Stimulated activated naive CD4-positive, alpha-beta T cell treated with Interleukin-2 at 50 U/mL for 16 hours (primary cell): Measurements from ENCODE around the gene ADAM17.
"Not testable (repeated sequence)": the region's sequence is repeated elsewhere in the genome, so short reads cannot be mapped to it uniquely, and the experiment has no call there.

Source experiments
- DNase-seq: peaks from one replicate; lab custom pipeline; 2025; lab: John Stamatoyannopoulos, UW

The ADAM17 gene

DNA sequence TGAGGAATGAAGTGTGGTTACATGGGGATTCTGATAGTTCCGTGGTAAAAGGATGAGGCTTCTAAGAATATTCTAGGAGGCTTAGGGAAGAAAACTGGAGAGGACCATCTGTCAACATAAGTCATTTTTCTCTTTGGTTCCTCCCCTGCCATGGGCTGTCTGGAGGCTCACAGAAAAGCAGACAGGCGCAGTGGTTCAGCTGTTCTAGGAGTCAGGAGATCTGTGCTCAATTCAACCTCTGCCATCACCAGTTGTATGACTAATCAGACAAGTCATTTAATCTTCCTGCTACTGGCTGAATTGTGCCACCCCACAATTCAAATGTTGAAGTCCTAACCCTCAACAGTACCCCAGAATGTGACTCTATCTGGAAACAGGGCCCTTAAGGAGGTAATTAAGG, 36.4 kb downstream of the ADAM17 start:
- DNase-seq, result no peak

DNA sequence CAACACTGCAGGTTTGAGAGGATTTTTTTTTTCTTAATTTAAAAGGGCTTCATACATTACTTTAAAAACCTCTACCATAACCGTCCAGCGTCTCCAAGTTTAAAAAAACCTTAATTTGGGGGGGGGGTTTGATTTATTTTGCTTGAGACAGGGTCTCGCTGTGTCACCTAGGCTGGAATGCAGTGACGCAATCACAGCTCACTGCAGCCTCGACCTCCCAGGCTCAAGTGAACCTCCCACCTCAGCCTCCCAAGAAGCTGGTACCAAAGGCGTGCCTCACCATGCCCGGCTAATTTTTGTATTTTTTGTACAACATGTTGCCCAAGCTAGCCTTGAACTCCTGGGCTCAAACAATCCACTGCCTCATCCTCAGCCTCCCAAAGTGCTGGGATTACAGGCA, 36.9 kb downstream of the ADAM17 start:
- no peak for DNase-seq

DNA sequence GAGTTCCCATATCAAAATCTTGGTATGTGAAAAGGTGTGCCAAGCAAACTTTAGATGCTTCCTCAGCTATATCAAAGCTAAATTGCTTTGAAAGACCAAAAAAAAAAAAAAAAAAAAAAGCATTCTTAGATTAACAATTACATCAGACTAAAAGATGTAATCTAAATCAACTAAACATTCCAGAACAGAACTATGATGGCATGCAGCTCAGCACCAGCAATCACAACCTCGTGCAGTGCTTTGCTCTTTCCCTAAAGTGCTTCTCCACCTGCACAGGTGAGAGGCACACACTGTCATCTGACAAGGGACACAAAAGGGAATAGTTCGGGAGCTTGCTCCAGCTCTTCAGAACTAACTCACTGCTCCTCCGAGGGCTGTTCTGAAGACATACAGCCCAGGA, 37.5 kb downstream of the ADAM17 start:
- DNase-seq, result no peak

DNA sequence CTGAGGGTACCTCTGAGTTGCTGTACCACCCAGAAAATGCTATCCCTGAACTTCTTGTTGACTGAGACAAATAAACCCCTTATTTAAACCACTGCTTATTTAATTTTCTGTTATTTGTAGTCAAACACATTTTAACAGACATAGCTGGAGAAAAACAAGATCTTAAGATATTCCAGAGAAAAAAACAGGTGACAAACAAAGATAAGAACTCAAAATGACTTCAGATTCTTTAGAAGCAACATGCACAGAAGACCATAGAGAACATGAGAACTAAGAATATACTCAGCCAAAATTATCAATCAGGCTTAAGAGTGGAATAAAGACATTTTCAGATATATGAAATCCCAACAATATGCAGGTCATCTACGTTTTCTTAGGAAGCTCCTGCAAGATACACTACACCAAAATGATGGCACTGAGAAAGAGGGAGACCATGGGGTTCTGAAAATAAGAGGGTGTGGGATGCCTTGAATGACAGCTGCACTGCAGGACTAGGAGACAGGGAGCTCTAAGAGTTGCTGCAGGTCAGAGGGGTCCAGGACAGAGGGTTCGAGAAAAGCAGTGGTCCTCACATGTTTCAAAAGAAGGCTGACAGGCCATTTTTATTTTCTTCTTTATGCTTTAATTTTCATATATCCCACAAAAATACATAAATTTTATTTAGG, 38.4 kb downstream of the ADAM17 start:
- no peak for DNase-seq

DNA sequence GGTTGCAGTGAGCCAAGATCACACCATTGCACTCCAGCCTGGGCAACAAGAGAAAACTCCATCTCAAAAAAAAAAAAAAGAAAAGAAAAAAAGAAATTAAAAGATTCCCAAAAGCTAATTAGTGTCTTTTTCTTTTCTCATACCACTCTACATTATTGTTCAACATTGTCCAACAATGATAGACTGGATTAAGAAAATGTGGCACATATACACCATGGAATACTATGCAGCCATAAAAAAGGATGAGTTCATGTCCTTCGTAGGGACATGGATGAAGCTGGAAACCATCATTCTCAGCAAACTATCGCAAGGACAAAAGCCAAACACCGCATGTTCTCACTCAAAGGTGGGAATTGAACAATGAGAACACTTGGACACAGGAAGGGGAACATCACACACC, 41.7 kb downstream of the ADAM17 start:
- DNase-seq, result not testable (repeated sequence)

DNA sequence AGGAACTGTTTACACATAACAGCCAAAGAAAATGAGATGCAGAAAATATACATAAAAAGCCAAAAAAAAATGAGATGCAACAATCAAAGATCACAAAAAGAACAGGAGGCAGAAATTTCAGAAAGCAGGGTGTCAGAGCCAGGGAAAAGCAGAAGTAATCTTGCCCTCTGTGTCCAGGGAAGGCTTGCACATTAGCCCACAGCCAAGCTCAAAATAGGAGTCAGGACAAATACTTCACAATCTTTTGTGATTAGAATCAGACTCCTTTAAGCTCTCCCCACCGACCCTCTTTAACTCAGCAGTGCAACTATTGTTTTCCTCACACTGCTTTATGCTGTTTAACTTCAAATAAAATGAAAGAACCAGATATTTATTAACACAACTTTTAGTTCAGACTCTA, 46.7 kb downstream of the ADAM17 start:
- DNase-seq, result no peak

DNA sequence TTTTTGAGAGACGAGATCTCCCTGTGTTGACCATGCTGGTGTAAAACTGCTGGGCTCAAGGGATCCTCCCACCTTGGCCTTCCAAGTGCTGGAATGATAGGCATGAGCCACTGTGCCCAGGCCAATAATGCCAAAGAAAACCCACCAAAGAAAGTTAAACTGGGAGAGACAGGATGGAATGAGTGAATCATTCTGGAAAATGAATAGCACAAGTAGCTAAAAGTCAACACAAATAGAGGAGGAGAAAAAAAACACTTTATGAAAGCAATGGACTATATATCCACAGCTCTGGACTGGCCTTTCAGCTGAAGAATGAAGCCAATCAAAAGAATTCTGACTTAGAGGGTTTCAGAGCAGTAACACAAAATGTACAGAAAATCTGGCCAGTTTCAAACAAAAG, 57.4 kb downstream of the ADAM17 start:
- no peak for DNase-seq

DNA sequence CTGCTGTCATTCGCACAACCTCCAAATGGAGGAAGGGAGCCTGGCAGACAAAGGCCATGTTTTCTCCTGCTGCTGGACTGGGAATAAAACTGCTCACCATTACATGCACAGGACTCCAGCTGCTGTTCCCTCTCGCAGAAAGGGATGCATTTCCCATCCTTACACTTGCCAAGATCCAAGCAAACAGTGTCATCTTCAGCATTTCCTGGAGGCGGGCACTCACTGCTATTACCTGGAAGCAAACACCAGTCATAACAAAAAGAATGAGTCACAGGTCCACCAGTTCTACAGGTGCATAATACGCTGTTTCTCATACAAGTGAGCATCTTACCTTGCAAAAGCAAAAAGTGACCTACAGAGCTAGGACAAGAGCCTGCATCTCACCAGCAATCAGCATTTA, 58.6 kb downstream of the ADAM17 start:
- DNase-seq, result no peak

DNA sequence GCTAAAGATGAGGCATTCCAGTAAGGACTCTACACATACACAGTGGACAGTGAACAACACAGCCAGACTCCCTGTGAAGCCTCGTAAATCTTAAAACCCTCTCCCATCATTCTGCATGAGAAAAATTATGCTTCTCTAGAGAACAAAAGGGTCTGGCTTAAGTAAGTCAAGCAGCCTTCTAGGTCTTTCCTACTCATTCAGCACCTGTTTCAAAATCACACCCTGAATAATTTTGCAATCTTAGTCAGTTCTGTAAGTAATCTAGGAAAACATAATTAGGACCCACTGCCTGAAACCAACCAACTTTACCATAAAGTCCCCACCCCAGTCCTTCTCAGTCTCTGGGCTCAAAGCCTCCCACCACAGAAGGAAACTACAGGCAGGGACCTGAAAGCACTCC, 61.5 kb downstream of the ADAM17 start:
- no peak for DNase-seq

DNA sequence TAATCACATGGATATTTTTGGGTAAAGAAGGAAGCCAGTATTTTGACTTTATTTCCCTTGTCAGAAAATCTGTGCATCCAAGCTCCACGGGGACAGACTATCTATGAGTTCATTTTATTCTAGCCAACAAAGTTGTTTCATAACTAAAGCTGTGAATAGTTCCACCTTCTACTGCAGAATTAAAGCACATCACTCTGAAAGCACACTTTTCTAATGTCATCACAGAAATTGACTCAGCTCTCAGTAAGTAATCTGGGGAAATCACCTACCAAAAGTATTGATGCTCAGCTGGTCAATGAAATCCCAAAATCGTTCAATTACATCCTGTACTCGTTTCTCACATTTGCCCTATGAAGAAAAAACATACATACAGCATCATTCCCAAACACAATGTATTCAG, 62.2 kb downstream of the ADAM17 start:
- no peak for DNase-seq

DNA sequence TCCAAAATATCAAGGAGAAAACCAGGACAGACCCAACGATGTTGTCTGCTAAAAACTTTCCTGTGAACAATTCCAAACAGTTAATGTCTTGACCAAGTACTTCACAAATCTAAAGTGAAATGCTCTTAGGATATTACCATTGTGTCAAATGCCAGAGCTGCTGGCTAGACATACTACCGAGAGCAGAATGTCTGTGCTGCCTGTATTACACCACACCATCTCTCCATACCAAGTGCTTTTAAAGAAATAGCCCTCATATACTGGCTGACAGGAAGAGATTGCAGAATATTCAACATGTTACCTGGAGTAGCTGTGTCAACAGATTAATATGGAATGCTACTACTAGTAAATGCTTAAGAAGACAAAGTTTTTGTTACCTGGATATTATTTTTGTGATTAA, 62.7 kb downstream of the ADAM17 start:
- no peak for DNase-seq

DNA sequence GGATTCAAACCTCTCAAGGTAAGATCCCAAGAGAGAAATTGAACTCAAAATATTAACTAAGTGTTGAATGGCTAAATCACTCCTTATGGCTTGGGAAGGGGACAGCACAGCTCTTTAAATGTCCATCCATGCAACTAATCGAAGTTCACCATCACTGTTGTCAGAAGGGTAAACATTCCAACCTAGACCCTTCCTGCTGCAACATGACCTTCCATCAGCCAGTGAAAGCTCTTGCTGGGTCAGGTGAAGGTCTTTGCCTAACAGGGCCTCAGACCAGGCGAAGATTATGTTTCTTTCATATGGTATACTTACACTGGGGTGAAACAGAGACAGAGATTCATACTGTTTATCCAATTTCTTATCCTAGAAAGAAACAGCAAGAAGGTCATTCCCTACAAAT, 64.8 kb downstream of the ADAM17 start:
- no peak for DNase-seq

DNA sequence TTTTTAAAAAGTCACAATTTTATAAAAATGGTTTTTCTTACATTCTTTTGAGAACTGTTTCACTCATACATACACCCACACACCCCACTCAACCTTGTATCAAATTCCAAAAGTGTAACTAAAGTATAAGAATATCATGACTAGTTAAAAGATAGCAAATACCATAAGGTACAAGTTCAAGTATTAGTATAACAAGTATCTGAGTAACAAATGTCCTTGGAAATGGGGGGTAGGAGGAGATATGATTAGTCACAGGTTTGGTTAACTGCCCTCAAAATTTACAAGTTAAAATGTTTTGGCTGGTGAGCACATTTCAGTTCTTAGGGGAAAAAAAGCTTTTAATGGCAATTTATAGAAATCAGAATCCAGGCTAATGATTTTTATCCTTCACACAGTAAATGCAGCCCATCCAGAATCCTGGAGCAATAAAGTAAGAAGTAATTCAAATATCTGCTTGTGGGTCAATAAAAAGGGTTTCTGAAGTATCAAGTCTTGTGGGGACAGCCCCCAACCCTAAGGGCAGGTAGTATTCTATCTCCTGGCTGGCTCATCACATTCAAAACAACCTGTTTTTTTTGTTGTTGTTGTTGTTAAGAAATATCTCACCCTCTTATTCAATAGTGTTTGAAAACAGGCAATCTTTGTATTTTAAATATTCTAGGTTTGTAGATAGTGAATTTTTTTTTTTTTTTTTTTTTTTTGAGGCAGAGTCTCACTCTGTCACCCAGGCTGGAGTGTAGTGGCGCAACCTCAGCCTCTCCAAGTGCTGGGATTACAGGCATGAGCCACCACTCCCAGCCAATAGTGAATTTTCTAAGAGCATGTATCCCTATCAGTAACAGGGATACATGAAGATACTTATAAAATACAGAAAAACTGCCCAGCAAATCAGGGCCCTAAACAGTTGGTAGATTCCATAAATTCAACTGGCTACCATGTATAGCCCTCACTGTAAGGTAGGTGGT, 66.8 kb downstream of the ADAM17 start:
- no peak for DNase-seq

DNA sequence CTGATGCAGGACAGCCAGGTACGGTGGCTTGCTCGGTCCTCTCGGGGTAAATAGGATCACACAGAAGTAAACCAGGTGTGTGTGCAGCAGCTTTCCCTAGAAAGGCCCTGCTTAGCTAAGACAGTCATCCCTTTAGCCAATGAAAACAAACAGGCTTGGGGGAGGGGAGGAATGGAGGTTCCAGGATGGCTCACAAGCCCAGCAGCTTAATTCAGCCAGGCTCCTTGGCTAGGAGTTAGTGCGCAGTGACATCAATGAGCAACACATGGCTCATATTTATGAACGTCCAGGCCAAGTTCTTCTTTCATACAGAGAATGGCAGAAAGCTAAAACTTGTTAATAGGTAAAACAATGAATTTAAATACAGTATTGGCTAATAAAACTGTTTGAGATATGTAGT, 71.1 kb downstream of the ADAM17 start:
- no peak for DNase-seq

DNA sequence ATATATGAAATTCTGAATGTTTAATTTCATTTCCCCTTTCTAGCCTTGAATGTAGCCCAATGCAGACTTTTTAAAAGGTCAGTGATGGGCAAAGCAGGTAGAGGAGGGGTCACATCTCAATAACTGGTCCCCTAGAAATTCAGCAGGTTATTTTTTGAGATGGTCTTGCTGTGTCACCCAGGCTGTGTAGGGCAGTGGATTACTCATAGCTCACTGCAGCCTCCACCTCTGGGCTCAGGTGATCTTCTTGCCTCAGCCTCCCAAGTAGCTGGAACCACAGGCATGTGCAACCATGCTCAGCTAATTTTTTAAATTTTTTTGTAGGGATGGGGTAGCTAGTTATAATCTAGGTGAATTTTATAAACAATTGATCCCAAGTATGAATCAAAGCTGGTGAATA, 72.5 kb downstream of the ADAM17 start:
- DNase-seq, result no peak

DNA sequence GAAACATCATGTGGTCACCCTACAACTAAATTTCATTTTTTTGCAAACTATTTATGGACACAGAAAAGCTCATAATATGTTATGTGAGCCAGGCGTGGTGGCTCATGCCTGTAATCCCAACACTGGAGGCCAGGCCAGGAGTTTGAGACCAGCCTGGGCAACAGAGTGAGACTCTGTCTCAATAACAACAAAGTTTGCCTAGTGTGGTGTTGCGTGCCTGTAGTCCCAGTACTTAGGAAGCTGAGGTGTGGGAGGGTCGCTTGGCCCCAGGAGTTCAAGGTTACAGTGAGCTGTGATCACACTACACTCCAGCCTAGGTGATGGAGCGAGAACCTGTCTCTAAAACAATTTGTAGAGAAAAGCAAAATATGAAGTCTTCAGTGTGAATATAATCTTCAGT, 75.5 kb downstream of the ADAM17 start:
- DNase-seq, result no peak

DNA sequence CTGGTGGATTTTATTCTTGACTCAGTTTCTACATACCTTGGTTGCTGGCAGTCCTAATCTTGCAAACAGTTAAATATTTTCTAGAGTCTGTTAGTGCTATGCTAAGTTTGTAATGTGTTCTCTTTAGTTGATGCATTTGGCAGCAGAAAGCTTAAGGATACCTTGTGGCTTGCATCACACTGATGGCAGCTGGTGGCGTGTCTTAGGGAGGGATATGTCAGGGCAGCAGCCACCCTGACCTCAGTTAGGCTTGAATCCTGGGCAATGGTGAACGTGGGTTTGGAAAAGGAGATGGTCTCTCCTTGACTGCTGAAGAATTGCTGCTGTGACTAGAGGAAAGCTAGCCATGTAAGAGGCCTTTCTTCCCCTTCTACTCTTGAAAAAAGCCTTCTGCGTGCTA, 77.1 kb downstream of the ADAM17 start:
- no peak for DNase-seq

DNA sequence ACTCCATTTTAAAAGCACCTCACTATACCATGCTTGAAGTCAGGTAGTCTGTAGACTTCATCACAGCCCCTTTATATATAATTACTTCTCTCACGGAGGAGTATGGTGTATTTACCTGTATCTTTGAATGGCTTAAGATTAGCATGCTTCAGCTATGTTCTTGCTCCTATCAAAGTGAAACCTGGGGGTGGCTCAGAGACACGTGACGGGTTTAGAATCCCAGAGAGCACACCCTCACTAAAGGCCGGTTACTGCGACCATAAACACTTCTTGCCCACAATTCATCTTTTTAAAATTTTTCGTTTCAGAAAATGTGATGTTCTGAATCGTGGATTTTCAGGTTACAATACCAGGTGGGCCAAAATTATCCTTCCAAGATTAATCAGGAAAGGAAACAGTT, 77.7 kb downstream of the ADAM17 start:
- DNase-seq, result no peak

DNA sequence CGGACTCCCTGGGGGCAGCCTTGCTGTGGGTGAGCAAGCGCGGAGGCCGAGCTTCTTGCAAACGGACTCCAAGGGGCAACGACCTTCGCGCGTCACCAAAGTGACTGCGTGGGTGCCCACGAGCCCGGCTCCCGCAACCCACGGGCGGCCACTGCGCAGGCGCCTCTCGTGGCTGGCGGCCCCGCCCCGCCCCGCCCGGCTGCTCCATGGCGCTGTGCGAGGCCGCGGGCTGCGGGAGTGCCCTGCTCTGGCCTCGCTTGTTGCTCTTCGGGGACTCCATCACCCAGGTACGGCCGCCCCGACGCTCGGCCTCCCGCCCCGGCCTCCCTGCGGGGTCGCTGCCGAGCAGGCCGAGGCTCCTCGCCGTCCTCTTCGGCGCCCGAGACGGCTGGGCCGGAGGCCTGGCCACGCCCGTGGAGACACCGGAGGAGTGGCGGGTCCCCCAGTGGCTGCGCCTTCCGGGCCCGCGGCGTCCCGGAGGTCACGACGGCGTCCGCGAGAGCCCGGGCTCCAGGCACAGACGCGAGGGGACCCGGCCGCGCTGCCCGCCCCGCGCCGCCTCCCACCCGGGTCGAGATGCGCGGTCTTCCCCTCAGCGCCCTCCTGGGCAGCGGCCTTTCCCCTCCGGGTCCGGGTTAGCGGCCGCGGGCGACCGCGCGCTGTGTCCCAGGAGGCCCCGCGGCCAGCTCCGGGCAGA, 81.1 kb downstream of the ADAM17 start, which contains the start of gene IAH1:
Gene IAH1, plus strand, starts transcription at position 191 of the 697 bp plus-strand sequence. Its CDS starts 16 bp downstream, at position 207.
- peak; percentile 77 for DNase-seq

DNA sequence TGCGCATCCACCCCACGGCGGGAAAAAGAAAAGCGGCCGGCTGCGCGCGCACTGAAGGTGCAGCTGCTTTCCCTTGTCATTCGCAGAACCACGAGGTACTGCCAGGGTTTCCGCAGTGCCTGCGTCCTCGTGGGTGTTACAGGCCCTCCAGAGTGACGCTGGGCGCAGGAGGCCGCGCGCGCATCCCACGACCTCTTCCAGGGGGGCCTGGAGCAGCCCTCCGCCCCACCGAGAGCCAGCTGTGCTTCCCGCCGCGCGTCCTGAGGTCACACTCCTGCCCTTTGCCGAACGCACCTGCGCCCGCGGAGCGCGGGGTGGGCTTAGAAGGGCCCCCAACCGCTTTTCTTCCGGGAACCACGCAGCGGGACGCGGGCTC, 81.7 kb downstream of the ADAM17 start:
- peak; percentile 71 for DNase-seq

DNA sequence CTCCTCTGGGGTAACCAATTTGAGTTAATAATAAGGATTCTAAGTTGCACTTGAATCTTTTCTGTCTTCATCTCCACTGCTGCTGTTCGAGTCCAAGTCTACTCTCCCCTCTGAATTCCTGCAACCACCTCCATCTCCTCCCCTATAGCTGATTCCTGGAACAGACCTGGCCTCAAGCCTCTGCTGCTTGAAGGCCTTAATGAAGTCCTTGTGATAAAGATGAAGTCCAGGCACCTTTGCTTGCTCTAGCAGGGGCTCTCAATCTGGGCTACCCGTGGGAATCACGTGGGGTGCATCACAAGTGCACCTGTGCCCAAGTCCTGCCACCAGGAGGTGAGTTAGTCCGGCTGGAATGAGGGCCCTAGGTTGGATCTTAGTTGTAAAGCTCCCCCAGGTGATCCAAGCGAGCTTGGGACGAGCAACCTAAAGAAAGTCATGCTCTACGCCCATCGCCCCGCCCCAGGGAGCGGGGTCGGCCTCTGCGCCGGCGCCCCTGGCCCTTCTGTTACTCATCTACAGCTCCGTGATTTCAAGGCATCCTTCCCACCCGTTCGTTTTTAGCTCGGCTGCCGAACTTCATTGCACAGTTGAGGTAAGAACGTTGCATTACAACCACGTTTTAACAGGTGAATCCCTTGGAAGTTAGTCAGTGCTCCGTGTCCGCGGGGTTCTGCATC, 82.2 kb downstream of the ADAM17 start:
- no peak for DNase-seq

DNA sequence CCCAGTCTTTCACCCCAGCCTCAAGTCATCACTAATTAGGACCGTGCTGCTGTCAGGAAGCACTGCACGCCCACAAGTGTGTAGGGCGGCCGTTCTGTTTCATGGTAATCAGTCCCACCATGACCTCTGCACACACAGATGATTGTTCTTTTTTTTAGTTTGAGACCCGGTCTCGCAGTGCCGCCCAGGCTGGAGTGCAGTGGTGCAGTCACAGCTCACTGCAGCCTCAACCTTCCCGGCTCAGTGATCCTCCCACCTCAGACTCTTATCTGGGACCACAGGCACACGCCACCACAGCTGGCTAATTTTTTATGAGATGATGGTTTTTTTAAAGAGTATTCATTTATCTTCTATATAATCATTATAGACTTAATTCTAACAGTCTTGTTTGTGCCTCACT, 83.1 kb downstream of the ADAM17 start:
- DNase-seq, result no peak
